Neural cell (in vitro differentiated cells): Measurements from ENCODE around the gene PDLIM5. TPM values are rescaled to one million over a fixed set of nuclear protein-coding genes. Genes with fewer than 3 reads are reported as not detected.

Experiments
- H2AFZ ChIP-seq: fragments of 200-600, 300-800 bp; sonication (generic), shearing (Covaris generic); 2 replicates; pipeline ENCODE4 v1.6.0; 2014; ENCODE audit warnings: low read depth, mild to moderate bottlenecking, antibody characterized with exemption, low read length, moderate library complexity
- H3F3A ChIP-seq: fragments of 200-600 bp; shearing (Covaris generic); 2 replicates; pipeline ENCODE4 v1.6.1; 2016; ENCODE audit warnings: mild to moderate bottlenecking, moderate library complexity, mixed read lengths, antibody characterized with exemption, low read length; ENCODE audit not compliant: insufficient read depth, poor library complexity, severe bottlenecking
- H3K27ac ChIP-seq: fragments of 200-600, 300-800 bp; sonication (generic), shearing (Covaris generic); 2 replicates; pipeline ENCODE4 v1.5.1; 2014; ENCODE audit warnings: mild to moderate bottlenecking, low read length, moderate library complexity
- H3K27me3 ChIP-seq: fragments of 300-800, 200-600 bp; sonication (generic), shearing (Covaris generic); 2 replicates; pipeline ENCODE4 v1.6.0; 2014; ENCODE audit warnings: mild to moderate bottlenecking, low read depth, low read length, moderate library complexity; ENCODE audit not compliant: insufficient read depth
- H3K36me3 ChIP-seq: fragments of 300-800, 200-600 bp; sonication (generic), shearing (Covaris generic); 2 replicates; pipeline ENCODE4 v1.5.1; 2014; ENCODE audit warnings: mild to moderate bottlenecking, antibody characterized with exemption, low read length, moderate library complexity; ENCODE audit not compliant: insufficient read depth
- H3K4me2 ChIP-seq: fragments of 300-800, 200-600 bp; sonication (generic), shearing (Covaris generic); 2 replicates; pipeline ENCODE4 v1.6.0; 2014; ENCODE audit warnings: mild to moderate bottlenecking, low read length
- H3K4me3 ChIP-seq: fragments of 300-800, 200-600 bp; sonication (generic), shearing (Covaris generic); 2 replicates; pipeline ENCODE4 v1.5.1; 2014; ENCODE audit warnings: mild to moderate bottlenecking, low read length, moderate library complexity
- H3K79me2 ChIP-seq: fragments of 200-600 bp; shearing (Covaris generic); replicated peaks from 2 replicates; pipeline ENCODE4 v1.6.0; 2014; ENCODE audit warnings: mild to moderate bottlenecking, low read length, moderate library complexity; ENCODE audit not compliant: insufficient read depth
- H3K9ac ChIP-seq: fragments of 300-800, 200-600 bp; sonication (generic), shearing (Covaris generic); 2 replicates; pipeline ENCODE4 v1.6.1; 2016; ENCODE audit warnings: mild to moderate bottlenecking, low read length, mixed read lengths
- H3K9me2 ChIP-seq: fragments of 200-600 bp; shearing (Covaris generic); 2 replicates; pipeline ENCODE4 v1.6.1; 2016; ENCODE audit warnings: mild to moderate bottlenecking, low read length, mixed read lengths; ENCODE audit not compliant: insufficient read depth
- H3K9me3 ChIP-seq: fragments of 200-600, 300-800 bp; sonication (generic), shearing (Covaris generic); 2 replicates; pipeline ENCODE4 v1.6.1; 2016; ENCODE audit warnings: mild to moderate bottlenecking, mixed run types, low read length, moderate library complexity, mixed read lengths
- H4K20me1 ChIP-seq: fragments of 200-600 bp; shearing (Covaris generic); 2 replicates; pipeline ENCODE4 v1.6.1; 2016; ENCODE audit warnings: mild to moderate bottlenecking, mixed run types; ENCODE audit not compliant: insufficient read depth
- CTCF ChIP-seq: fragments of 450-650 bp; IDR thresholded peaks from 2 replicates; pipeline ENCODE4 v1.5.1; 2014; ENCODE audit warnings: antibody characterized with exemption, mild to moderate bottlenecking, moderate library complexity; ENCODE audit not compliant: poor library complexity, severe bottlenecking
- EP300 ChIP-seq: fragments of 450-650 bp; conservative IDR thresholded peaks from 2 replicates; pipeline ENCODE4 v1.6.1; 2014; ENCODE audit warnings: antibody characterized with exemption, mild to moderate bottlenecking, moderate library complexity; ENCODE audit not compliant: poor library complexity, severe bottlenecking
- EZH2 ChIP-seq: fragments of 200-600, 300-800 bp; shearing (Covaris generic), sonication (generic); IDR thresholded peaks from 2 replicates; pipeline ENCODE4 v1.6.1; 2014; ENCODE audit warnings: antibody characterized with exemption, low read length, borderline replicate concordance, mild to moderate bottlenecking; ENCODE audit not compliant: insufficient read depth, poor library complexity, severe bottlenecking
- MXI1 ChIP-seq: fragments of 450-650 bp; conservative IDR thresholded peaks from 2 replicates; pipeline ENCODE4 v1.6.1; 2014; ENCODE audit warnings: antibody characterized with exemption, mild to moderate bottlenecking; ENCODE audit not compliant: poor library complexity, severe bottlenecking
- POLR2AphosphoS5 ChIP-seq: IDR thresholded peaks from 2 replicates; pipeline ENCODE4 v1.6.1; 2012
- RAD21 ChIP-seq: fragments of 450-650 bp; conservative IDR thresholded peaks from 2 replicates; pipeline ENCODE4 v1.6.1; 2014; ENCODE audit warnings: antibody characterized with exemption, mild to moderate bottlenecking, moderate library complexity
- REST ChIP-seq: IDR thresholded peaks from 2 replicates; pipeline ENCODE4 v1.6.1; 2012; ENCODE audit warnings: borderline replicate concordance
- SMC3 ChIP-seq: fragments of 450-650 bp; conservative IDR thresholded peaks from 2 replicates; pipeline ENCODE4 v1.6.1; 2014; ENCODE audit warnings: antibody characterized with exemption, mild to moderate bottlenecking, moderate library complexity; ENCODE audit not compliant: poor library complexity
- TAF1 ChIP-seq: IDR thresholded peaks from 2 replicates; pipeline ENCODE4 v1.6.1; 2012; ENCODE audit warnings: low read depth
- polyA plus RNA-seq: library from polyadenylated mRNA; depleted of rRNA; stranded (reverse); fragments of >200 nt; gene quantifications from 2 replicates; pipeline ENCODE4 v1.2.3, GENCODE V29; 2014

PDLIM5 gene
- polyA plus RNA-seq, 1 donor from 2014 or later = 1.6 TPM

- H3K4me2 ChIP-seq = no peak overlapping the region
- no peaks in the 10 kb centered on the region for H4K20me1 ChIP-seq
- no peaks in the 10 kb centered on the region for H3K9me2 ChIP-seq
- H3K79me2 ChIP-seq = no peaks in the 10 kb centered on the region
- no peak overlapping the region for H3K9ac ChIP-seq
- H3K36me3 ChIP-seq = no peaks in the 10 kb centered on the region
- H3K9me3 ChIP-seq = no peaks in the 10 kb centered on the region
- H2AFZ ChIP-seq = no peak overlapping the region
- no peaks in the 10 kb centered on the region for H3F3A ChIP-seq
- H3K4me3 ChIP-seq = no peak overlapping the region
- TF ChIP-seq REST = no peak
- no peak overlapping the region for H3K27ac ChIP-seq
- no peaks in the 10 kb centered on the region for H3K27me3 ChIP-seq
Measured at GRCh38 chr4:94498502-94498901, 46.8 kb downstream of the PDLIM5 start.

- no peaks in the 10 kb centered on the region for H3K36me3 ChIP-seq
- no peak overlapping the region for H3K4me3 ChIP-seq
- H3K9ac ChIP-seq = no peak overlapping the region
- no peaks in the 10 kb centered on the region for H3K9me3 ChIP-seq
- no peak overlapping the region for H3K27ac ChIP-seq
- H3K79me2 ChIP-seq = no peaks in the 10 kb centered on the region
- no peaks in the 10 kb centered on the region for H3K9me2 ChIP-seq
- H3K27me3 ChIP-seq = no peaks in the 10 kb centered on the region
- no peak overlapping the region for H3K4me2 ChIP-seq
- no peaks in the 10 kb centered on the region for H4K20me1 ChIP-seq
- no peaks in the 10 kb centered on the region for H3F3A ChIP-seq
- H2AFZ ChIP-seq = no peak overlapping the region
- TF ChIP-seq EP300 (no peak), MXI1 (no peak), POLR2AphosphoS5 (no peak), TAF1 (no peak)
Measured at GRCh38 chr4:94500685-94501084, 48.9 kb downstream of the PDLIM5 start.

GRCh38 chr4:94504545-94504944 lies 52.8 kb downstream of the PDLIM5 start:
- H3K27ac ChIP-seq = no peak overlapping the region
- no peaks in the 10 kb centered on the region for H3F3A ChIP-seq
- H4K20me1 ChIP-seq = no peaks in the 10 kb centered on the region
- H3K9ac ChIP-seq = no peak overlapping the region
- no peaks in the 10 kb centered on the region for H3K27me3 ChIP-seq
- no peaks in the 10 kb centered on the region for H3K9me3 ChIP-seq
- H3K4me2 ChIP-seq = no peak overlapping the region
- H3K36me3 ChIP-seq = no peaks in the 10 kb centered on the region
- no peak for TF ChIP-seq EP300
- TF ChIP-seq SMC3 = no peak
- no peak for TF ChIP-seq MXI1
- no peak for TF ChIP-seq REST
- TF ChIP-seq RAD21 = no peak
- TF ChIP-seq CTCF = no peak
- TF ChIP-seq POLR2AphosphoS5 = no peak
- TF ChIP-seq EZH2 = no peak
- H3K79me2 ChIP-seq = no peaks in the 10 kb centered on the region
- H3K4me3 ChIP-seq = no peak overlapping the region
- no peak overlapping the region for H2AFZ ChIP-seq
- H3K9me2 ChIP-seq = no peaks in the 10 kb centered on the region
